GM18505 (cell line): ENCODE data around the gene DNAJC22.

Experiments used
- ATAC-seq: cut with Tn5 transposase; IDR thresholded peaks from one replicate; pipeline ENCODE4 v1.9.1; 2021; ENCODE audit not compliant: unreplicated experiment
- POLR2A ChIP-seq: IDR thresholded peaks from 4 replicates; pipeline ENCODE4 v1.6.1; 2011; ENCODE audit warnings: borderline replicate concordance; ENCODE audit not compliant: insufficient read depth, insufficient read length; ENCODE audit errors: extremely low read depth

DNAJC22 gene

GRCh38 chr12:49335955-49336644 lies 10.6 kb upstream of the DNAJC22 start:
- TF ChIP-seq POLR2A = no peak
- ATAC-seq = no peak

- peak; percentile 75 for ATAC-seq
- TF ChIP-seq POLR2A = no peak
Observed at GRCh38 chr12:49336645-49337584, 9.8 kb upstream of the DNAJC22 start, which contains the start of gene C1QL4. TSS of gene C1QL4 (minus strand) at chr12:49337188. CDS start at chr12:49336477, 711 bp downstream.

- no peak for TF ChIP-seq POLR2A
- ATAC-seq = no peak
Observed at GRCh38 chr12:49338830-49339463, 7.7 kb upstream of the DNAJC22 start.

- TF ChIP-seq POLR2A = no peak
- no peak for ATAC-seq
Observed at GRCh38 chr12:49339464-49339861, 7.2 kb upstream of the DNAJC22 start.

GRCh38 chr12:49340095-49340870 lies 6.4 kb upstream of the DNAJC22 start:
- no peak for ATAC-seq
- TF ChIP-seq POLR2A = no peak

- ATAC-seq = no peak
Observed at GRCh38 chr12:49340971-49341776, 5.5 kb upstream of the DNAJC22 start.

GRCh38 chr12:49341777-49342065 lies 5.0 kb upstream of the DNAJC22 start:
- no peak for TF ChIP-seq POLR2A
- no peak for ATAC-seq

More at GRCh38 chr12:49340971-49341776, 5.5 kb upstream of the DNAJC22 start:
- TF ChIP-seq POLR2A = no peak

- no peak for TF ChIP-seq POLR2A
- peak; percentile 58 for ATAC-seq
Observed at GRCh38 chr12:49342066-49342913, 4.4 kb upstream of the DNAJC22 start.

- no peak for TF ChIP-seq POLR2A
- ATAC-seq = no peak
Observed at GRCh38 chr12:49342914-49343731, 3.6 kb upstream of the DNAJC22 start.

GRCh38 chr12:49344486-49345050 lies 2.1 kb upstream of the DNAJC22 start:
- TF ChIP-seq POLR2A = no peak
- ATAC-seq = no peak
